HG03442 (cell line): ENCODE data around the gene FOXL3.
"Not testable (repeated sequence)": the region's sequence is repeated elsewhere in the genome, so short reads cannot be mapped to it uniquely, and the experiment has no call there.

Experiments used
- ATAC-seq: cut with Tn5 transposase; IDR thresholded peaks from one replicate; pipeline ENCODE4 v1.9.1; 2021; ENCODE audit warnings: mild to moderate bottlenecking, moderate library complexity; ENCODE audit not compliant: unreplicated experiment

Gene FOXL3

DNA sequence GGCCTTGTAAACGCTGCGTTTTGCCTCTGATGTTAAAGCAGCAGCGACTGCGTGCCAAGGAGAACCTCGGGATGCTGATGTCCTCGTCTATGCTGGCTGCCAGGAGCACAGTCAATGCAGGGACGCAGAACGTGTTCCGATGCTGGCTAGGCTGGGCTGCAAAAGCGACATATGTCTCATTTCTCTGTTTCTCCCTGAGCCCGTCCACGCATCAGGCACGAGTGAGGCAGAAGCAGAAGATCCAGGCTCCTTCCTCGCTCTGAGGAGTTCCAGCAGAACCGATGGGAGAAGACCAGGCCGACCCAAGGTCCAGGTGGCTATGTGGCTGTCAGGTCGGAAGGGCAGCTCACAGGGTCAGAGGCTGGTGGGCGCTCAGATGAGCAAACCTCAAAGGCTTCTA lies 3.7 kb upstream of the FOXL3 start:
- no peak for ATAC-seq

DNA sequence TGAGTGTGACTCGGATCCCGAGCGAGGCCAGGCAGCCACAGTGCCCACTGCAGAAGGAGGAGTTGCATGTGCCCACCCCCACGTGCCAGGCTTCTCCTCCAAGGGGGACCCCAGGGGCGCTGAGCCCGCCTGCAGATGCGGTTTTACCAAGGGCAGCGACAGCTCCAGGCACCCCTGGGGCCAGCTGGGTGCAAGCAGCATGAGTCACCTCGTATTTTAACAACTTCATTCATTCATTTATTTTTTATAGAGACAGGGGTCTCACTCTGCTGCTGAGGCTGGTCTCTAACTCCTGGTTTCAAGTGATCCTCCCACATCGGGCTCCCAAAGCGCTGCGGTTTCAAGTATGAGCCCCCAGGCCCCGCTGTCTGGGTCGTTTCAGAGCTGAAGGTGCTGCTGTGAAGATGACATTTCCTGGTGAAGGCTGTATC lies 1.3 kb upstream of the FOXL3 start:
- ATAC-seq = no peak

DNA sequence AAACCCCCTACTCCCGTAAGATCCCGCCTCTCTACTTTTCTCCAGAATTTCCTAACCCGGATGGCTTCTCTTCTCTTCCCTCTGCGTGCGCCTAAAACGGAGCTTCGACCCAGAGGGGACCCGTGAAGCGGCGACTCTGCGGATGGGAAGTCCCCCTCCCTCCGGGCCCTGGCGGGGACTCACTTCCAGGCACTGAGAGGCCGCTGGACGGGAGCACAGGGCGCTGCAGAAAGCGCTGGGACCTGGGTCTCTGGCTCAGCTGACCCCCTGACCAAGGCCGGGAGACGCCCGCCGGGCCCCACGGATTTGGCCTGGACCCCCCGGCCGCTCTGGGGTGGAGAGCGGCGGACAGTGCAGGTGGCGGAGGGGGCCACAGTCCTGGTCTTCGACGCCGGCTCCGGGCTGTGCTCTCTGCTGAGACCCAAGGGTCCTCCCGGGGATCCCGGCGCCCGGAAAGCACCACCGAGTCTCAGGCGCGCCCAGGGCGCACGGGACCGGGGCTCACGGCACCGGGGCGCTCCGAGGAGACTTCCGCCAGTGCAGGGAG lies 688 bp upstream of the FOXL3 start:
- no peak for ATAC-seq

DNA sequence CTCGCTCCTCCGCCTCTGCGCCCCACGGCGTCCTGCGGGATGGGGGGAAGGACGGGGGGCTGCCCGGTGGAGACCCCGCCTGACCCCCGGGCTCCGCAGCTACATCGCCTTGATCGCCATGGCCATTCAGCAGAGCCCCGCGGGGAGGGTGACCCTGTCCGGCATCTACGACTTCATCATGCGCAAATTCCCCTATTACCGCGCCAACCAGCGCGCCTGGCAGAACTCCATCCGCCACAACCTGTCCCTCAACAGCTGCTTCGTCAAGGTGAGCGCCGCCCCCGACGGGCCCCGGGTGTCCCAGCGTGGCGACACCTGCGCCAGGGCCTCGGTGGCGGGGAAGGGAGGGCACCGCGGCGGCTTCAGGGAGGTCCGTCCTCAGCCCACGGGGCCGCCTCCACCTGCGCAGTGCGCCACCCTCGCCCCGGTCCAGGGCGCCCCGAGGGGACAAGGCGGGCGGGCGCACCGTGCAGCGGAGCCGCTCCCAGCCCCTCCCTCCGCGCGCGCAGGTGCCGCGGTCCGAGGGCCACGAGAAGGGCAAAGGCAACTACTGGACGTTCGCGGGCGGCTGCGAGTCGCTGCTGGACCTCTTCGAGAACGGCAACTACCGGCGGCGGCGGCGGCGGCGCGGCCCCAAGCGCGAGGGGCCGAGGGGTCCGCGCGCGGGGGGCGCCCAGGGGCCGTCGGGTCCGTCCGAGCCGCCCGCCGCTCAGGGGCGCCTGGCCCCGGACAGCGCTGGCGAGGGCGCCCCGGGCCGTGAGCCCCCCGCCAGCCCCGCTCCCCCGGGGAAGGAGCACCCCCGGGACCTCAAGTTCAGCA lies 793 bp downstream of the FOXL3 start:
- ATAC-seq = no peak

DNA sequence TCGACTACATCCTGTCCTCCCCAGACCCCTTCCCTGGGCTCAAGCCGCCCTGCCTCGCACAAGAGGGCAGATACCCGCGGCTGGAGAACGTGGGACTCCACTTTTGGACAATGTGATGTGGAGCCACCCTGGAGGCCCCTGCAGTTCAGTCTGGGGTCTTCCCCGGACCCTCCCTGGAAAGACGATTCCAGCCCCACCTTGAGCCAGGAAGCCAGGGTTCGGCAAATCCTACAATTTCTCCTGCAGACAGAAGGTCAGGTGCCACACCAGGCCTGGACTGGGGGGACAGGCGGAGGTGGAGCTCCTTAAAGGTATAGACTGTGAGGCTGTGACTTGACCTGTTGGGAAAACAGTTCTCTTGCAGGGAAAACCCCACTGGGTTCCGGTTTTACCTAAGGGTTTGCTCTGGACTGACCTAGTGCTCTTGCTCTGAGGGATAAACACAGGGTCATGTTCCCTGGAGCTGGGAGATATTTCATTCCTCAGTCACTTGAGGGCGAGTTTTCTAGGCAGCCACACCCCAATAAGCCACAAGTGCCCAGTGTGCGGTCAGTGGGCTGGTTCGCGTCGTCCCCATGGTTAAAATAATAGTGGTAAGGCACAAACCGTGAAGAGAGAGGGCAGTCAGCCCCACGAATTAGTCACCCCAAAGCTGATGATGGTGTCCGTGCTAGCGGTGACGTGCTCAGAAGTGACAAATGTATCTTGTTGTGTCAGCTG lies 1.6 kb downstream of the FOXL3 start:
- no peak for ATAC-seq

DNA sequence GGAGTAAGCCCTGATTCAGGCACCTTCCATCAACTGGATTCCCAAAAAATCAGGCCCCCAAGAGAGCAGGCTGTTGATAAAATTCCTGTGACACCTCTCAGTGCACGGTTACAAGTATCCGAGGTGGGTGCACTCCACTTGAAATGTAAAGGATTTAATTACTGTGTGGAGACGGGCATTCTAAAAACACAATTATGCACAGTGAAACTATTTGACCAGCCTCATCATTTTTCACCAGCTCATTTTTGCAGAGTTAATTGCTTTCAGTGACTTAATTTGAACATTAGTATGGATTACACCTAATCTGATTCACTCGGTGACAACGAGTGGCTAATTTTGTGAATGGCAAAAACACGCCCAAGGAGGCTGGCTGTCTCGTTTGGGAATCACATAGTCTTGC lies 2.3 kb downstream of the FOXL3 start:
- ATAC-seq = no peak

DNA sequence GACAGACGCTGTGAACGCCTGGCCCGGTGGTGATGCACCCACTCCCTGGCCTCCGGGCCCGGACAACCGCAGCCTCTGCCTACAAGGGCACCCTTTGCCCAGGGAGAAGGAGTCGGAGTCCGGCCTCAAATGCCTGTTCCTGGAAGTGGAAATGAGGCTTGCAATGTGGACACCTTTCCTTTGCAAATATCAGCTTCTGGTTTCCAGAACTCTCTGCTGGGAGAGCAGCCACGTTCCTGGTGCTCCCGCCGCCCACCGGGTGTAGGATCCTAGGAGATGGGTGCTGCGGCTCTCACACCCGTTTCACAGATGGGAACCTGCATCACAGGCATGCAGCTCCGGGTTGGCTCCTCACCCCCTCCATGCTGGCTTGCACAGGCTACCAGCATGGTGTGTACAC lies 2.9 kb downstream of the FOXL3 start:
- ATAC-seq = no peak

DNA sequence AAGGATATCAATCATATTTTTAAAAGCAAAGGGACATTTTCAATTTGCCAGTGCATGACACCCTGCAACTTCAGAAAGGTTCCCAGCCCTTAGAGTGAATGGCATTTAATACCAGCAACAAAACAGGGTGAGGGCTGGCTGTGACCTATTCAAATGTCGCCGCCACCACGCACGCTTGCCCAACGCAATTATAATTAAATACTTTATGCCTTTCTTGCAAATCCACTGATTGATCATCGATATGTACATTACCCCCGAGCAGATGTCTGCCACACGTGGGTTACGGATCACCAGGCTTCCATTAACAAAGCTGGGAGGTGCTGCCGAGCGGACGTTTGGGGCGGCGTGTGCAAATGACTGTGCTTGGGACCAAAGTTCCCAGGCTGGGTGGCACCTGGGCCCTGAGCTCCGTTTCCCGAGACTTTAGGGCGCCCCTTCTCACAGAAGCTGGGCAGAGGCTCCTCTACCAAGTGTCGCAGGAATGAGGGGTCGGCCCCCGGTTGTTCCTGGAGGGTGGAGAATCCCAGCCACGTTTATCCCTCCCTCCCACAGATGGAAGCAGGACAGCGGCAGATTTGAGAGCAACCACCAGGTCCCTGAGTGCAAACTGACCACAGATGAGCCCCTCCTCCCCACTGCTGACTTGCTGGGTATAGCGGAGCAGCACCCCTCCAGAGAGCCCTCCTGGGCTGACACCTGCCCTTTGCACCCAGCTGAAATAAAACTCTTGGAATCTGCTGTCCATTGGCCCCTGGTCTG lies 3.9 kb downstream of the FOXL3 start:
- no peak for ATAC-seq

DNA sequence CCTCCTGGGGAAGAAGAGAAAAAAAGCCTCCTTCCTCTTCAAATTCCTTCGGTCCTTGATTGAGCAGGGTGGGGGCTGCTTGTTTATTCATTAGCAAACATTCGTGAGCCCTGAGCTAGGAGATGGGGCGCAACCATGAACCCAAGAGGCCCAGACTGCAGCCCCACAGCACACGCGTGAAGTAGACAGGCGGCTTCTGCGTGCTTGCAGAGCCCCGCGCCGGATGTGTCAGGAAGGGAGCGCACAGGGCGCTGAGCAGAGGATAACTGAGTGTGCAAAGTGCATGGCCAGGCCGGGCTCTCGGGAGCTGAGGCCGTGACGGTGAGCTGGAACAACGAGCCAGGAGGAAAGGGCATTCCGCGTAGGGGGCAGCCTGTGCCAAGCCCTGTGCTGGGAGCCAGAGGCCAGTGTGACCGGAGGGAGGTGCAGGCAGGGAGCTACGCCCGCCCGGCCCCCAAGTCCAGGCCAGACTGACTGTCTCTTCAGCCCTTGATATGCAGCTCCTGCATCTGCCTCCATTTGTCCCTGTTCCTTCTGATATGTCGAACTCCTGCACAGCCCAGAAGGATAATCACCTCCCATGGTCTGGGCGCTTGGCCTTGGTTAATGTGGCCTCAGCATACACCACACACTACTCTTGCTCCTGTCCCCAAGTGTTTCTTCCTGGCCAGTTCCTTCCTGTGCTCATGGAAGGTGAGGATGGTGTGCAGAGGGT lies 4.6 kb downstream of the FOXL3 start:
- no peak for ATAC-seq

DNA sequence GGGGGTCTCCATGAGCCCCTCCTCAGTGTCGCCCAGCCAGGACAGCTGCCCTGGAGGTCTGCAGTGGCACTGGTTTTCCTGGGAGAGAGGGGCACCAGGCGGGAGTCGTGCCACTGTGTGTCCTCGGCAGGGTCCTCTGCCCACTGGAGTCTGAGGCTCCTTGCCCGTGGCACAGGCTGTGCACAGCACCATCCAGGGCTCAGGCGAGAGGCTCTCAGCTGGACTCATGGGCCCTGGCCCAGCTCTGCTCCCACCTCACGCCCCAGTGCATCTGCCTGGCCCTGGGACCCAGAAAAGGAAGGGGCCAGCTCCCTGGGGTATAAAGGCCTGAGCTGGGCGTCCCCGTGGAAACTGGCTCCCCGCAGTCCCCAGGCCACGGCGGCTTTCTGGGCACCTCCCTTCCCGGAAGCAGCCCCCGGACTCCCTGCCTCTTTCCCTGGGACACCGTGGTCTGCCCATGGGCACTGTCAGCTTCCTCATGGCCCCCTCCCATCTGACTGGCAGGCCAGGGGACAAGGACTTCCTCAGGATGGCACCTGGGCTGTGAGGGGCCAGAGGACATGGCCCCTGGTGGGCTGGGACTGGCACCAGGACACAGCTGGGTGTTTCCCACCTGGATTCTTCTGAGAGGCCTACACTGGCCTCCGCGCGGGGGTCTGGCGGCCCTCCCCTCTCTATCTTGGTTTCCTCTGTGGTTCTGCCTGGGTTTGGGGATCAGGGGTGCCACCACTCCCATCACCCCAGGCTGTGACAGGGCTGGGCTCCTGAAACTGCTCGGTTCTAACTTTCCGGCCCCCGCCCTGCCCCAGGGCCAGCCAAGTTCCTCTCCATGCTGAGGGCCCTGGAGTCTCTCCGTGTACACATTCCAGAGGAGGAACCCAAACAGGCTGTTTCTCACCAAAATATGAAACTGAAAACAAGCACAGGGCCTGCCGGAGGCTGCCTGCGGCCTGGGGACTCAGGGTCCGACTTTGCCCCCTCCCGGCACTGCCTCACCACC lies 5.5 kb downstream of the FOXL3 start:
- no peak for ATAC-seq

DNA sequence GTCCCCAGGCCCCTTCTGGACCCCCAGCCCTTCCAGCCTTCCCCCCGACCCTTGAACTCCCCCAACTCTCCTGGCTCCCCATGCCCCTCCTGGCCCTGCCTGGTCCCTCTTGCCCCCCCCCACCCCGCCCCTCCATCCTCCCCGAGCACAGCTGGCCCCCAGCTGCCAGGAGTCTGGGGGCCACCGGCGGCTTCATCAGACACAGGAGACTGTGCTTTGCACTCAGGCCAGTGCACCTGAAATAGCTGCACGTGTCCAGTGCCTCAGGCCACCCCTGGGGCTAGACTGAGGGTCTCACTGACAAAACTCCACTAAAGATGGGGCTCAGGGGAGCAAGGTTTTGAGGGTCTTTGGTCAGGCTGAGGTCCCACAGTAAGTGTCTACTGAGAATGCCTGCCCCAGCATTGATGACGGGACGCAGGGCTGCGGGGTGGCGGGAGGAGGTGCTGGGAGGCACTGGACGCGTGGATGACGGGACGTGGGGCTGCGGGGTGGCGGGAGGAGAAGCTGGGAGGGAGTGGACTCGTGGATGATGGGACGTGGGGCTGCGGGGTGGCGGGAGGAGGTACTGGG lies 6.5 kb downstream of the FOXL3 start:
- ATAC-seq = no peak

DNA sequence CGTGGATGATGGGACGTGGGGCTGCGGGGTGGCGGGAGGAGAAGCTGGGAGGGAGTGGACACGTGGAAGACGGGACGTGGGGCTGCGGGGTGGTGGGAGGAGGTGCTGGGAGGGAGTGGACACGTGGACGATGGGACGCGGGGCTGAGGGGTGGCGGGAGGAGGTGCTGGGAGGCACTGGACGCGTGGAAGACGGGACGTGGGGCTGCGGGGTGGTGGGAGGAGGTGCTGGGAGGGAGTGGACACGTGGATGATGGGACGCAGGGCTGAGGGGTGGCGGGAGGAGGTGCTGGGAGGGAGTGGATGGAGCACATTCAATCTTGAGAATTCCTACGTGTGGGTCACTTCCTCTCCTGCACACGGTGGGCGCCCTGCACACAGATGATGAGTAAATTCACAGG lies 7.2 kb downstream of the FOXL3 start:
- ATAC-seq = not testable (repeated sequence)

DNA sequence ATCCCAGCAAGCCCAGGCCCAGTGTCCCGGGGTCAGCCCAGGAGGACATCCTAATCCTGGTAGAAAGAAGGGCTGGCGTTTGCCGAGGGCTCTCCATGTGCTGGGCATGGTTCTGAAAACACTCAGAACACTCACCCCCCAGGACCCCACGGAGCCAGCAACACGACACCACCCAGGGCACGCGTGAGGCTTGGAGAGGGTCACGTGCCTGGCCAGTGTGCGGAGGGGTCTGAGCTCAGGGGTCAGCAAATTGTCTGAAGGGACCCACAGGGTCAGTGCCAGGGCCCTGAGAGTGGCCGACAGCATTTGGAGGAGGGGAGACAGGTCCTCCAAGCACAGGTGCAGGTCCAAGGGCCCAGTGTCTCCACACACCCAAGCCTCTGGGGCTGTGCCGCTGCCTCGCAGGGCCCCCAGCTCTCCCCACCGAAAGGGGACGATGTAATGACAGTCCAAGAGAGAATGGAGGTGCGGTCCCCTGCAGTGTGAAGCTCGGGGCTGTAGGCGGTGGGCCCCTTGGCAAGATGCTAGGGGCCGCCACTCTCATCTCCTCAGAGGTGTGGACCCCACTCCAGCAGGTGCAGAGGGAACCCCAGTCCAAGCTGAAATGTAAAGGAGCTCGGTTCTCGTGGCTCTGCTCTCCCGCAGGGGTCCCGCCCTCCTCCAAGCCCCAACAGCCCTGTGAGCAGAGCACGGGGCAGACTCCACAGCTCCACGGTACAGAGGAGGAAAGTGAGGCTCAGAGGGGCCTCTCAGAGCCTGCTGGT lies 7.8 kb downstream of the FOXL3 start:
- no peak for ATAC-seq

DNA sequence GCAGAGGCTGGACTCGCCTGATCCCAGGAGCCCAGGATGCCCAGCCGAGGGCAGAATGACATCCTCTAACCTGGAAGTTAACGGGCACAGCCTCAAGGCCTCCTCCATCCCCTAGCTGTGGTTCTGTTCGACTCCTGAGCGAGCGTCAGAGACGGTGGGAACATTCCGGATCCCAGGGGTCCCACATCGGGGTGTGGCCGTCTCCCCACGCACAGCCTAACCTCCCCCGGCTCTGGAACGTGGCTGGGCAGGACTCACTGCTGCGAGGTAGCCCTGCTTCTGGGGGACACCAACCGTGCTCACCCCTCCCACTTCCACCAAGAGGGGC lies 8.4 kb downstream of the FOXL3 start:
- ATAC-seq = no peak

DNA sequence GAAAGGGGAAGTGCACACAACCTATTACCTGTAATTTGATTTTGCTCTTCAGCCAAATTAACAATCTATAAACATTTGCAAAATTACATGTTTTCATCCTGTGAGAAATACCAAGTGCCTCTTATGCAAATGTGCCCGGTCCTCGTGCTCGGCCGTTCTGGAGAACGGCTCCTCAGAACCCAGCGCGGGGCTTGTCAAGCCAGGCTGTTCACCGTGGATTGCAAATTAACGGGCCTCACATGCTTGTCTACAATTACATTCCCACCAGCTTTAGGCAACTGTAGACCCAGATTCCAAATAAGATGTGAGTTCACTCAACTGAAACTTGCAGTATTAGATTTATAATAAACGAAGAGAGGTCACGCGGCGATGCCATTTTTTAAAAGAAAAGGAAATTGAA lies 8.8 kb downstream of the FOXL3 start:
- no peak for ATAC-seq

DNA sequence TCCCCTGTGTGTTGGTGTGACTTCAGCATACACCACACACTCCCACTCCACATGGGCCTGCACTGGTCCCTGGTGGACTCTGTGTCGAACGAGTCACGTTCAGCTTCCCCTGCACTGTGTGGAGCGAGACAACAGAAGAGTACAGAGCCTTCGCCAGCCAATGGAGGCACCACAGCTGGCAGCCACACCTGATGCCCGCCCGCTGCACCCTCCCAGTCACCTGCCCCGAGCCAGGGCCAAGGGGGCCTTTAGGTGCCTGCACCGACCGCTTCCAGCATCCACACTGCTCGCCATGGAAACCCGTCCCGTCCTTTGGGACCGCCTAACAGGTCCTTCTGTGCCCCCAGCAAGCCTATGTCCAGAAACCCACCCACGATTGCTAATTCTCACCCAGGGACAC lies 9.2 kb downstream of the FOXL3 start:
- no peak for ATAC-seq

DNA sequence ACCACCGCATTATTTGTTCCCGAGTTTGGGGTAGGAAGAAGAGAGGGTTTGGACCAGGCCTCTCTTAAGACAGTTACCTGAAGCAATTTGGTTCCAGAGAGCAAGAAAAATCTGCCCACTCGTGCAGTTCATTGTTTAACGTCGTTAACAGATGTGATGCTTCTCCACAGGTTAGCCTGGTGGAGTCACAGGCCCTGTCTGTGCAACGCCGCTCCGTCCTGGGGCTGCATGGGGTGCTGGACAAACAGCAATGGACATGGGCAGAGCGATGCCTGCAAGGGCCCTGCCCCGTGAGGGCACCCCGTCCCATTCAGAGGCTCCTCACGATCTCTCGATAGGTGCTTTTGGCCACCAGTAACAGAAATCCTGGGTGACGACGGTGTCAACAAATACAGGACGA lies 9.7 kb downstream of the FOXL3 start:
- ATAC-seq = no peak

DNA sequence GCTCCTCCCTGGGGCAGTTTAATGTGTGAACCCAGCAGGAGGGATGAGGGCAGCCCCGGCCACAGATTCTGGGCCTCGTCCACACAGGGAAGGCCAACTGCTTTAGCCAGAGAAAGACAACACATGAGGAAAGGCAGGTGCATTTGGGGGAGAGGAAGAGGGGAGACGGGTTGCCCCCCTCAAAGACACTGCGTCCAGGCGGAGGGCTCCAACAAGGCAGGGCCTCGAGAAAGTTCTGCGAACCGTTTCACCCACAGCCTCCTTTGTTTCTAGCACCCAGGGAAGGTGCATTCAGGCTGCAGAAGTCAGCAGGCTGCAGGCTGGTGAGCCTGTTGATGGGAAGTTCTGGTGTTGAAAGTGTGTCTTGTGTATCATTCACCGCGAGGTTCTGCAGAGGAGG lies 10.1 kb downstream of the FOXL3 start:
- no peak for ATAC-seq
